GM19193 (cell line): ENCODE measurements around the gene STRA8.
A peak's percentile ranks its signal among the peaks of the same experiment; 100 is the strongest.

ENCODE experiments used
- POLR2A ChIP-seq: IDR thresholded peaks from 4 replicates; pipeline ENCODE4 v1.6.1; 2011; ENCODE audit not compliant: insufficient read depth, insufficient read length; ENCODE audit errors: extremely low read depth

The STRA8 gene

GRCh38 chr7:135197343-135197742 lies 36.3 kb upstream of the STRA8 start:
- no peak for TF ChIP-seq POLR2A

GRCh38 chr7:135197906-135198655 lies 35.6 kb upstream of the STRA8 start:
- TF ChIP-seq POLR2A: no peak

GRCh38 chr7:135199439-135199838 lies 34.2 kb upstream of the STRA8 start:
- TF ChIP-seq POLR2A: no peak

GRCh38 chr7:135200821-135201331 lies 32.8 kb upstream of the STRA8 start:
- TF ChIP-seq POLR2A: no peak

GRCh38 chr7:135201350-135201749 lies 32.3 kb upstream of the STRA8 start:
- TF ChIP-seq POLR2A: no peak

- no peak for TF ChIP-seq POLR2A
Observed at GRCh38 chr7:135204341-135204749, 29.3 kb upstream of the STRA8 start.

GRCh38 chr7:135204876-135205275 lies 28.8 kb upstream of the STRA8 start:
- TF ChIP-seq POLR2A: no peak

- TF ChIP-seq POLR2A: no peak
Observed at GRCh38 chr7:135205850-135206249, 27.8 kb upstream of the STRA8 start.

GRCh38 chr7:135206941-135207391 lies 26.7 kb upstream of the STRA8 start:
- TF ChIP-seq POLR2A: no peak

- TF ChIP-seq POLR2A: peak; percentile 19
Observed at GRCh38 chr7:135207406-135208101, 26.1 kb upstream of the STRA8 start.

- TF ChIP-seq POLR2A: no peak
Observed at GRCh38 chr7:135208102-135208793, 25.4 kb upstream of the STRA8 start.

GRCh38 chr7:135209225-135209834 lies 24.3 kb upstream of the STRA8 start:
- no peak for TF ChIP-seq POLR2A

GRCh38 chr7:135210888-135211178 lies 22.8 kb upstream of the STRA8 start:
- TF ChIP-seq POLR2A: no peak

GRCh38 chr7:135211179-135211945 lies 22.3 kb upstream of the STRA8 start, which contains the start of gene WDR91:
TSS of gene WDR91 (minus strand) at chr7:135211526. CDS start at chr7:135211502, 24 bp downstream.
- TF ChIP-seq POLR2A: peak; percentile 91

- TF ChIP-seq POLR2A: no peak
Observed at GRCh38 chr7:135213831-135214230, 19.8 kb upstream of the STRA8 start.

GRCh38 chr7:135215180-135215579 lies 18.5 kb upstream of the STRA8 start:
- no peak for TF ChIP-seq POLR2A
